GM12872 (cell line): ENCODE measurements around the gene DDR1.

Source experiments
- TF ChIP-seq, protein P1 (sequence below): IDR thresholded peaks from 3 replicates; pipeline ENCODE4 v1.5.1; 2011; ENCODE audit warnings: low read depth, mild to moderate bottlenecking, low read length, moderate library complexity; ENCODE audit not compliant: insufficient read depth

The DDR1 gene

DNA sequence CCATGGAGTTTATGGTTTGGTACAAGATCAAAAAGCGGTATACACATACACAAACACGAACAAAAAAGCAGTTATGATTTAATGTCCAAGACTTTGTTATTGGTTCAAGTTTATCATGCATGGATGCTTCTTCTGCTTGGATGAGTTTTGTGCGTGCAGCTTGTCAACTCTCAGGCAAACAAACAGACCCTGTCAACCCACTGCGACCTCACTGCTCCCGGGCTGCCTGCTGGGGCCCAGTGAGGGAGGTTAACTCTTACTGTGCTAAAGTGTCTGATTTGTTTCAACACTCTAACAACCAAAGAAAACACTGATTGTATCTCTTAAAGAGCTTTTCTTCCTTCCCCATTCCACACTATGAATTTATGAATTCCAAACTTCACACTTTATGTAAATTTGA lies 26.8 kb upstream of the DDR1 start:
- TF ChIP-seq, protein P1, sequence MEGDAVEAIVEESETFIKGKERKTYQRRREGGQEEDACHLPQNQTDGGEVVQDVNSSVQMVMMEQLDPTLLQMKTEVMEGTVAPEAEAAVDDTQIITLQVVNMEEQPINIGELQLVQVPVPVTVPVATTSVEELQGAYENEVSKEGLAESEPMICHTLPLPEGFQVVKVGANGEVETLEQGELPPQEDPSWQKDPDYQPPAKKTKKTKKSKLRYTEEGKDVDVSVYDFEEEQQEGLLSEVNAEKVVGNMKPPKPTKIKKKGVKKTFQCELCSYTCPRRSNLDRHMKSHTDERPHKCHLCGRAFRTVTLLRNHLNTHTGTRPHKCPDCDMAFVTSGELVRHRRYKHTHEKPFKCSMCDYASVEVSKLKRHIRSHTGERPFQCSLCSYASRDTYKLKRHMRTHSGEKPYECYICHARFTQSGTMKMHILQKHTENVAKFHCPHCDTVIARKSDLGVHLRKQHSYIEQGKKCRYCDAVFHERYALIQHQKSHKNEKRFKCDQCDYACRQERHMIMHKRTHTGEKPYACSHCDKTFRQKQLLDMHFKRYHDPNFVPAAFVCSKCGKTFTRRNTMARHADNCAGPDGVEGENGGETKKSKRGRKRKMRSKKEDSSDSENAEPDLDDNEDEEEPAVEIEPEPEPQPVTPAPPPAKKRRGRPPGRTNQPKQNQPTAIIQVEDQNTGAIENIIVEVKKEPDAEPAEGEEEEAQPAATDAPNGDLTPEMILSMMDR, result no peak

DNA sequence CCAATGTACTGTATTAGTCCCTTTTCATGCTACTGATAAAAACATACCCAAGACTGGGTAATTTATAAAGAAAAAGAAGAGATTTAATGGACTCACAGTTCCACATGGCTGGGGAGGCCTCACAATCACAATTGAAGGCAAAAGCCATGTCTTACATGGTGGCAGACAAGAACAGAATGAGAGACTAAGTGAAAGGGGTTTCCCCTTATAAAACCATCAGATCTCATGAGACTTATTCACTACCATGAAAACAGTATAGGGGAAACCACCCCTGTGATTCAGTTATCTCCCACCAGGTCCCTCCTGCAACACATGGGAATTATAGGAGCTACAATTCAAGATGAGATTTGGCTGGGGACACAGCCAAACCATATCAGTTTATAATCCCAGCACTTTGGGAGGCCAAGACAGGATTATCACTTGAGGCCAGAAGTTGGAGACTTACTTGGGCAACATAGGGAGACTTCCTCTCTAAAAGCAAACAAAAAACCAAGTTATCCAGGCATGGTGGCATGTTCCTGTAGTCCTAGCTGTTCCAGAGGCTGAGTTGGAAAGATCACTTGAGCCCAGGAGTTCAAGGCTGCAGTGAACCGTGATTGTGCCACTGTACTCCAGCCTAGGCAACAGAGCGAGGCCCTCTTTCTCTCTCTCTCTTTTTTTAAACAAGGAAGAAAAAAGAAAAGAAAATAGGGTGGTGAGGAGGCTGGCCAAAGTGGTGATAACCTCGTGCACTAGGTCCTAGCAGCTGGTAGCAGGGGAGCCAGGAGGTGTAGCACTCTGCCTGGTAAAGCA lies 22.9 kb upstream of the DDR1 start:
- TF ChIP-seq, protein P1, result no peak

DNA sequence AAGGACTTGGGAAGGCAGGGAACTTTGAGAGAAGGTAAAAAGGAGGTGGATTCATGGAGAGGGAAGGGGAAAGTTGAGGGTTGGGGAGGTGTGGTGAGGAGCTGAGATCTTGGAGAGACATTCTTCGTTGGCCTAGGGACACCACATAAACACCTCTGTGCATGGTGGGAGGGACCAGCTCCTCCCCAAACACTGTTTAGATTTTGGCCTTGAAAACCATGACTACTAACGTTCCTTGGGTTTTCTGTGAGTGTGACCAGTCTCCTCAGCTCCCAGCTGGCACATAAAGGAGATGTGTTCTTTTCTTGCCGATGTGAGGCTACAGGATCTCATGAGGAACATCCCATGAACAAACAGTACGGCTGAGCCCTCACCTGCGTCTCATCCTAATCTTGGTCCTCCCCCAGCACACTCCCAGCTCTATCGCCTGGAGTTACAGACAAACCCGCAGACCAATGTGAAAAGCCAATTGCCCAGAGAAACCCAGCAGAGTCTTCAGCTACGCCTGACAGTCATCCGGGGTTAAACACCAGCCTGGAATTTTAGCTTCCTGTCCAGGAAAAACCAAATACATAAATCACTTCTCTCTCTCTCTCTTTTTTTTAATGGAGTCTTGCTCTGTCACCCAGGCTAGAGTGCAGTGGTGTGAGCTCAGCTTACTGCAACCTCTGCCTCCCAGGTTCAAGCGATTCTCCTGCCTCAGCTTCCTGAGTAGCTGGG lies 22.0 kb upstream of the DDR1 start:
- TF ChIP-seq, protein P1, result no peak

DNA sequence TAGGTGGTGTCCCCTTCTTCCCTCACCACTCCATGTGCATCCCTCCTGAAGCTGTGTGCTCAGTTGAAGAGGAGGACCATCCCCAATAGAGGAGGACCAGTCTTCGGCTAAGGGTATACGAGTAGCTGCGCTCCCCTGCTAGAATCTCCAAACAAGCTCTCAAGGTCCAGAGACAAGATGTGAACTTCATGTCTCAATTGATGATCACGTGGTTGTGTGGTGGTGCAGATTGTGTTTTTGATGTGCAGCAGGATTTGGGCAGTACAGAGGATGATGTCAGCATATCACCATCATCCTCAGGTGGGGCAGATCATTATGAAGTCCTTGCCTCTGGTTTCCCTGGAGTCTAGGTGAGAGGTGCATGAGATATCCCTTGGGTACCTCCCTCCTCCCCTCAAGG lies 20.0 kb upstream of the DDR1 start:
- TF ChIP-seq, protein P1, result no peak

DNA sequence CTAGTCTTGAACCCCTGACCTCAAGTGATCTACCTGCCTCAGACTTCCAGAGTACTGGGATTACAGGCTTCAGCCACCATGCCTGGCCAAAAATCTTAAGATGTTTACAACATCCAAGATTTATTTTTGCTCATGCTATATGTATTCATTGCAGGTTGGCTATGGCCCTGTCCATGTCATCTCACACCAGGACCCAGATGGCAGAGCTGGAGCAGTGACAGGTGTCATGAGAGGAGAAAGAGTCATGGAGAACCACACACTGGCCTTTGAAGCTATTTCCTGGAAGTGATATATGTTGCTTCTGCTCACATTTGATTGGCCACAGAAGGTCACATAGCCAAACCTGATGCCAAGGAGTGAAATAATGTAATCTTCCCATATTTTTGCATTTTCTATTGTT lies 13.8 kb upstream of the DDR1 start:
- TF ChIP-seq, protein P1, result no peak

DNA sequence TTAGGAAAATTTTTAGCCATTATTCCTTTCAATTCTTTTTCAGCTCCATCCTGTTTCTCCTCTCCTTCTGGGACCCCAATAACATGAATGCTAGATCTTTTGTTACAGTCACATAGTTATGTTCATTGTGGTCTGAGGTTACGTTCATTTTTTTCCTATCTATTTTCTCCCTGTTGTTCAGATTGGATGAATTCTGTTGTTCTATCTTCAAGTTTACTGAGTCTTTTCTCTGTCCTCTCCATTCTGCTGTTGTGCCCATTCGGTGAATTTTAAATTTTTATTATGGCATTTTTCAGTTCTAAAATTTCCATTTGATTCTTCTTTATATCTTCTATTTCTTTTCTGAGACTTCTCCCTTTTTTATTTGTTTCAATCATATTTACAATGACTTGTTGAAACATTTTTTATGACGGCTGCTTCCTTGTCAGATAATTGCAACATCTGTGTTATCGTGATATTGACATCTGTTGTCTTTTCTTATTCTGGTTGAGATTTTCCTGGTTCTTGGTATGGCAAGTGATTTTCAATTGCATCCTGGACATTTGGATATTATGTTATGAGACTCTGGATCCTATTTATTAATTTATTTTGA lies 12.6 kb upstream of the DDR1 start:
- TF ChIP-seq, protein P1, result no peak

DNA sequence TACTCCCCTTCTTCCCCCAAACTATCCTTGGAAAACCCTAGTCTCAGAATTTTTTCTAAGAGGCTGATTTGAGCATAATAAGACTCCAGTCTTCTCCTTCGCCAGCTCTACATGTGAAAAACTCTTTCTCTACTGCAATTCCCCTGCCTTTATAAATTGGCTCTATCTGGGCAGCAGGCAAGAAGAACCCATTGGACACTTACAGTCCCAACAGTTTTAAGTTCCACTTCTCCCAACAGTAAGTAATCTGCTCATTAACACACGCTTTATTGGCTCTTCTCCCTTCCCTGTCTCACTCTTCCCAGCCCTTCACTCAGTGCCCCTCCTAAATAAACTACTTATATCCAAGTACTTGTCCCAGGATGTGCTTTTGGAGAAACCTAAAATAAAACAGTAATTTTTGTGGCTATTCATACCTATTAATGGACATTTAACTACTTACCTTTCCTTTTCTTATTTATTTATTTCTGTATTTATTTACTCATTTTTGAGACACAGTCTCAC lies 11.1 kb upstream of the DDR1 start:
- TF ChIP-seq, protein P1, result no peak
